ENCODE measurements around the gene MAP2K6. TPM values are rescaled to one million over a fixed set of nuclear protein-coding genes. Genes with fewer than 3 reads are reported as not detected.

The MAP2K6 gene
- total and polyA plus RNA-seq, 10 of the 15 experiments (the other 5 are each of a cell fraction or from before 2014, with no cell fraction given), result 15.6 to 70.3 (median 22.9) TPM

GRCh38 chr17:69590671-69591070, 176.2 kb downstream of the MAP2K6 start:
- Histone ChIP-seq H2AFZ (ENCODE audit: control insufficient read depth, low read depth, low read length) (no peak overlapping the region), H3K4me2 (ENCODE audit: control insufficient read depth, insufficient read depth) (no peak overlapping the region), H3K27ac (ENCODE audit: control insufficient read depth, insufficient read depth) (no peak overlapping the region), H3K9me3 (replicated peaks; ENCODE audit: control insufficient read depth, insufficient read depth, low read length) (no peaks in the 10 kb centered on the region), H3K4me3 (no peak overlapping the region), H3K79me2 (ENCODE audit: control insufficient read depth, insufficient read depth, low read length) (no peaks in the 10 kb centered on the region), H3K9ac (ENCODE audit: control insufficient read depth, insufficient read depth, low read length) (no peak overlapping the region), H3K4me1 (ENCODE audit: control insufficient read depth, insufficient read depth, low read length) (no peaks in the 10 kb centered on the region), H3K27me3 (replicated peaks in 1 of 2; ENCODE audit: control insufficient read depth in 2 of 2, insufficient read depth in 2 of 2, low read length in 1 of 2) (no peaks in the 10 kb centered on the region; a peak in 1 of 4 replicates), H3K36me3 (ENCODE audit: control insufficient read depth in 2 of 2, insufficient read depth in 2 of 2, low read length in 1 of 2) (no peaks in the 10 kb centered on the region), H4K20me1 (ENCODE audit: control insufficient read depth, insufficient read depth) (no peaks in the 10 kb centered on the region)
- FAIRE-seq (no peak), ATAC-seq (no peak), DNase-seq (ENCODE audit: low read depth, low spot score) (no peak)
- intact Hi-C loops (cut with micrococcal nuclease; ENCODE audit: unreplicated experiment), result no loop called here
- no peak for TF ChIP-seq CEBPB (IDR thresholded peaks at IDR 0.05; ENCODE audit: borderline replicate concordance in 1 of 2, low read depth in 2 of 2, low read length in 2 of 2)
- TF ChIP-seq POU2F2 (IDR thresholded peaks at IDR 0.05; ENCODE audit: borderline replicate concordance, low read depth, low read length), result no peak
- TF ChIP-seq SIN3A (IDR thresholded peaks at IDR 0.05; ENCODE audit: low read depth, low read length), result no peak
- no peak for TF ChIP-seq RAD21 (IDR thresholded peaks at IDR 0.05; ENCODE audit: insufficient read depth, low read depth, low read length)
- no peak for TF ChIP-seq TARDBP (IDR thresholded peaks at IDR 0.05; ENCODE audit: borderline replicate concordance)
- no peak for TF ChIP-seq NR2C2 (IDR thresholded peaks at IDR 0.05; ENCODE audit: borderline replicate concordance, control insufficient read depth, insufficient read length, low read depth)
- no peak for TF ChIP-seq ZBED1 (IDR thresholded peaks at IDR 0.05; ENCODE audit: borderline replicate concordance)
- TF ChIP-seq ZNF687 (IDR thresholded peaks at IDR 0.05), result no peak
- TF ChIP-seq JUNB (IDR thresholded peaks at IDR 0.05), result no peak
- TF ChIP-seq SPI1 (IDR thresholded peaks at IDR 0.05; ENCODE audit: borderline replicate concordance, insufficient read depth, low read depth, low read length), result no peak
- no peak for TF ChIP-seq WRNIP1 (IDR thresholded peaks at IDR 0.05; ENCODE audit: borderline replicate concordance, low read depth, low read length)
- TF ChIP-seq TCF3 (IDR thresholded peaks at IDR 0.05; ENCODE audit: borderline replicate concordance, insufficient read depth, low read depth, low read length), result no peak
- no peak for TF ChIP-seq PRDM15 (CRISPR knock-in tag; IDR thresholded peaks at IDR 0.05)
- TF ChIP-seq RCOR1 (conservative IDR thresholded peaks at IDR 0.05; ENCODE audit: low read depth, low read length), result no peak
- no peak for TF ChIP-seq USF2 (IDR thresholded peaks at IDR 0.05; ENCODE audit: borderline replicate concordance, low read depth, low read length)
- in situ Hi-C loops (cut with MboI), result no loop called here
- ChIA-PET SMC1A (ENCODE audit: uncharacterized antibody, unreplicated experiment) (no interaction called here), POLR2A (no interaction called here), CTCF (no interaction called here), RAD21 (ENCODE audit: unreplicated experiment) (no interaction called here)
- no TSS peak for BruUV-seq (replicated peaks)
- 92% methylated on average over 1 of the region's 1 CpG for WGBS (ENCODE audit: insufficient coverage, insufficient replicate concordance, low lambda C conversion rate, missing lambda C conversion rate)
